DMS53 treated with DMSO at 0.1 percent for 48 hours (cell line): ENCODE results near the gene URB1.
"Not testable (repeated sequence)": the region's sequence is repeated elsewhere in the genome, so short reads cannot be mapped to it uniquely, and the experiment has no call there.

Experiments used
- DNase-seq: peaks from one replicate; lab custom pipeline; 2025; ENCODE audit not compliant: unreplicated experiment; lab: John Stamatoyannopoulos, UW

The URB1 gene

GRCh38 chr21:32392880-32393676 is at the start of gene URB1:
TSS of gene URB1 (minus strand) at chr21:32393012. CDS start at chr21:32392910, 102 bp downstream.
- DNase-seq: peak; percentile 66

DNA sequence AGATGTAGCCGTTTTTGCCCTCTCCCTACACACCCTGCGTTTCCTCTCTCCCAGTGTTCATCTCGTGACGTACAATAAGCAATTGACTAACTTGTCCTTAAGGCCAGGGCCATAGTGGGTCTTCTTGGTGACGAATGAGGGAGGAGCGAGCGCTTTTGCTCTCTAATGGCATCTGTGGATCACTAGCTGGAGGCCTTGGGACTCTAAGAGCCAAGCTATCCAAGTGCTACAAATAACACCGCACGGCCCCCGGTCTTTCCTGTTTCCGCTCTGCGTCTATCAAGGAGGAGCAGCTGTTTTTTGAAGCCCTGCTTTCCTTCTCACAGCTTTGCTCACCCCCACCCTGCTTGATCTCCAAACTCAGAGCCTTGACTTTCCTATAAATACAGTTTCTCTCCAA is 44.9 kb upstream of the URB1 start:
- DNase-seq: no peak

- DNase-seq: not testable (repeated sequence)
Observed at GRCh38 chr21:32432982-32433660, 40.3 kb upstream of the URB1 start.

DNA sequence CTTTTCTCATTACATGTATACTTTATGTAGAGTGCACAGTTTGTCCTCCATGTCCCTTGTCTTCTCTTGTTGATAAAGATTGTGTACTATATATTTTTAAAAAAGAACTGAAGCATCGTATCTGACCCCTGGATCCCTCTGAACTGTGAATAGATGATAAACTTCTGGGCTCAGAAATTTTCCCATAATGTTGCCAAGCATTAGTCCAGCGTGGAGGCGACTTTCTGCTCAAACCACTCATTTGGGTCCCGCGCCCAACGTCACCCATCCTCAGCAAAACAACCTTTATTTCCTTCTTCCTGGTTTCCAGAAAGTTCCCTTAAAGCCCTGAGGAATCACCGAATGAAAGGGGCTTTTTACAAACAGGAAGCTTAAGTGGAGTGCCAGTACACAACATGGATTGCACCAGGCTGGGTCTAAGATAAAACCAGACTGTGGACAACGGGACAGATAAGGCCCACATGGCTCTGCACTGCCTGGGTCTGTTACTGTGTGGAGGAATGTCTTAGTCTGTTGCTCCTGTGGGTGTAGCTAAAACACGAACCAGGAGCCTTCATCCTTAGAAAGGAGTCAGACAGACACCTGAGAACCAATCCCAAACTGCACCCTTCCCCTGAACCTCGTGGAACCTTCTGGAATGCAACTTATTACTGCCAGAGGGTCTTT is 35.3 kb upstream of the URB1 start:
- no peak for DNase-seq

GRCh38 chr21:32426592-32427051 is 33.8 kb upstream of the URB1 start:
- no peak for DNase-seq

GRCh38 chr21:32426066-32426465 is 33.3 kb upstream of the URB1 start:
- DNase-seq: no peak

GRCh38 chr21:32425628-32426027 is 32.8 kb upstream of the URB1 start:
- DNase-seq: no peak

- DNase-seq: no peak
Observed at GRCh38 chr21:32424674-32425073, 31.9 kb upstream of the URB1 start.

DNA sequence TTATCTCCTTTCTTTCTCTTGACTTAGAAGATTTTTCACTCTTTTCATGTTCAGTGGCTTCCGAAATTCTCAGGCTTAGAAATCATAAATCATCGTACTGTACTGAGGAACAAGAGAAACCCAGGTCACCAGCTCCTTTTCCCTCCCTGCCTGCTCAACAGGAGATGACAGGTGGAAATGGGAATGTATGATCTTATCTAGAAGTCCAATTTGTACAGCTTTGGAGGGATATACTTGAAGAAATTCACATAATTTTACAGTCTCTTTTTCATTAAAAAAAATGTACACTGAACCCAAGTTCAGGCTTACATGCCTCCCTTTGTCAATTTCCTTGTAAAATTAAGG is 31.4 kb upstream of the URB1 start:
- DNase-seq: no peak

DNA sequence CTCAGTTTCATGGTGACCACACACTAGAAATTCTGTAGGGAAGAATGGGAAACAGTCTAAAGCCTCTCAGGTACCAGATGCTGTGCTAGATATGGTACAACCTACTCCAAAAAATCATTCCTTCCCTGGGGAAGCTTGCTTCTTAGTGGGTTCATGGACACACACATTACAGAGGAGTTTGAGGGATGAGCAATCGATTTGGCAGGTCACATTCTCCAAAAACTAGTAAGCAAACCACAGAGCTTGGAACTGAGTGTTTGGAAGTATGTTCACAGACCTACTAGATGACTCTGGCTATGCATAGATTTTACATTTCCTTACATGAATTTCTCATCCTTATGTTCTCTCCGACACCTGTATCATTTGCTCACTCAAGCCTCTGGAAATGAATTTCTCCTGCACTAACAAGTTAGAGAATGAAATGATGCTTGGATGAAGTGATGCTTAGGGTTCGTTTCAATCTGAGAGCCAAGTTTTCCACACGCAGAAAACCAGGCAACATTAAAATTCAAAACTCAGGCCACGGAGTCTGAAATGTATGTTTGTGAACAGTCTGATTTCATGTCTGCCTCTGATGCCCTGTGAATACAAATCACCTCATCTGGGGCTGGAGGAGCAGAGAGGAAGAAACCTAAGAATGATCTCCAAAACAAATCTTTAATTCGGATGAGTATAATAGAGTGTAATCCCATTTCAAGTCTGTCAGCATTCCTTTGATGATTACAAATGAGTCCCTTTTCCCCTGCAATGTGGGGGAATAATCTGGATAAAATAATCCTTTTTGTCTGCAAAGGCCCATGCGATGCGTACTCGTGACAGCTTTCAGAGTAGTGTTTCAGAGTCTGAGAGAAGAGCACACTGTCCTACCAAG is 30.7 kb upstream of the URB1 start:
- DNase-seq: no peak

- DNase-seq: no peak
Observed at GRCh38 chr21:32422064-32422463, 29.3 kb upstream of the URB1 start.

- DNase-seq: no peak
Observed at GRCh38 chr21:32418146-32418545, 25.3 kb upstream of the URB1 start.

DNA sequence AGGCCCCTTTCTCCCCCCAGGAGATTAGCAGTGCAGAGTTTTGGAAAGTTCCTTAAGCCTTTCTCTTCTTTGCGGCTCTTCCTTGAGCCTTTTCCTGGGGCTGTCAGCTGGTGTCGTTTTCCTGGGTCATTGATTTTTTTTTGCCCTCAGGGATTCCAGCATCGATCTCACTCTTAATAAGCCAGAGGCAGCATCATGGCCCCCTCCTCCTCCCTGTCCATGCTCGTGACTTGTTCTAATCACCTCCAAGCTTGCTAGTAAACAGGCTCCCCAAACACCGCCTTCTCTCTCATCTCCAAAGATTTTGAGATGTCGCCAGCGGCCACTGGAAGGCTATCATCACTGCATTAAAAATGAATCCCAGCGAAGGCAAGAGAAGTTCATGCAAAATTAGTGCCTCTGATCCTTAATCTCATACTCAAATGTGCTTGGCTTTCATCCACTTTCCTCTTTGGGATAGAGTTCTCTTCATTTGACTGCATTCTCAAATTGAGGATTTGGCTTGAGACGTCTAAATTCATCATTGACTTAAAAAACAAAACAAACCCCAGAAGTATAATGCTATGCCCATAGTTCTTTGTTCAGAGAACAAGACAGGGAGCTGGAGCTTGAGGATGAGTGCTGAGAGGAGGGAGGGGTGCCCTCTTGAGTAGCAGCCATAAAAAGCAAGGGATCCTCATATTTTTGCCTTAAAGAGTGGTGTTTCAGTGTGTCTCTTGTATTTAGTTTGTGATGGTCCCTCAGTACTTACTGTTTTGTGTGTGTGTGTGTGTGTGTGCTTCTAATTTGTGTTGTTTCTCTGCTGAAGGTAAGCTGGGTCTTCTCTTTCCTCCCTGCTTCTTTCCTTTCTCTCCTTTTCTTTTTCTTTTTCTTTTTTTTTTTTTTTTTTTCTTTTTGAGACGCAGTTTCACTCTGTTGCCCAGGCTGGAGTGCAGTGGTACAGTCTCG is 22.9 kb upstream of the URB1 start:
- DNase-seq: no peak

GRCh38 chr21:32414579-32415358 is 22.0 kb upstream of the URB1 start:
- no peak for DNase-seq

DNA sequence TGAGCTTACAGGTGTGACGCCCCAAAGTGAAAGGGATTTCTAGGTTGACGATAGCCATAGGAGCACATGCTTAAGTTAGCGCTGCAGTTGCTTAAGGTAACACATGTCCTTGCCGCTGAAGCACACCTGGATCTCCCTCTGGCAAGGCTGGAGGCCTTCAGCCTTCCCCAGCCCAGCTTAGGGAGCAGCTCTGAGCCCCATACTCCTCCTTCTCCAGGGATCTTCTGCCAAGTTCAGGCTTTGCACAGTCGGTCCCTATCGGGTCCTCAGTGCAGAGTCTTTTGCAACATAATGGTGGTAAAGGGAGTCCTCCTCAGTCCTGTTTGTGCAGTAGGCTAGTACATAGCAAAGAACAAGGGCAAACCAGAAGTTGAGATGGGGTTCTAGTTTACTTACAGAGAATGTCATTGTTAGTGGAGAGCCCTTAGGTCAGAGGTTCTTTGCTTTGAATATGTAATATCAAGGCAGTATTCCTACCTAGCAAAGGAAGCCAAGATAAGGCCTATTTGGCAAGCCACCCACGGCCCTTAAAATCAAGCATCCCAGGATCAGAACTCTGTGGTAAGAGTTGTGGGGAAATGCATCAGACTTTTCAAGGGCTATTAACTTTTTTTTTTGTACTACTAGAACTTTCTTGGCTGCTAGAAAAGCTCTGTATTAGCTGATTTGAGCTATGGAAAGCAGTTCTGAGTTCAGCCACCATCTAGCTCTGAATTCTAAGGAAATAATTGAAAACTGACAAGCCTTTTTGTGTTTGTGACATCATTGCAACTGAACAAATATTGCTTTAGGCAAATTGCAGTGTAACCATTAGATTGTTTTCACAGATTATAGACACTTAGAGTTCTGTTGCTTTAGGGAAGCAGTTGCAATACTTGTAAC is 21.1 kb upstream of the URB1 start:
- DNase-seq: no peak

DNA sequence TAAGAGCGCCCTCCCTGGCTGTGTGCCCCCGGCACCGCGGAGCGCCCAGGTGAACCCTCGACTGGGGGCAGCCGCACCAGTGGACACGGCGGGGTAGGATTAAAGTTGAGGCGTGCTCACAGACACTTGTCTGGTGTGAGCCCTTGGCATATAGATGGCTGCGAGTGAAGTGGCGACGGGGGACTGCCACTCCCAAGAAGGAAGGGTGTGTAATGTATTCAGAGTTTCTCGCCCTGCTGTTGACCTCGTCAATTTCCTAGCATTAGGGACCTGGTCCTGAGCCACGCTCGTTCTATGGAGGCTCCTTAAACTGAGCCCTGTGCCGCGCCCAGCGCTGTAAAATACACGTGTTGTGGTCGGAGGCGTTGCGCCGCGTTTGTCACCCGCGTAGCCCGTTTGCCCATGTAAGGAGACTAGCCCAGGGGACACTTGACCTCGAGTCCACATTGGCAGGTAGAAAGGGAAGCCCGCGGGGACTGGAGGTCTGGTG is 20.2 kb upstream of the URB1 start:
- DNase-seq: peak; percentile 5

DNA sequence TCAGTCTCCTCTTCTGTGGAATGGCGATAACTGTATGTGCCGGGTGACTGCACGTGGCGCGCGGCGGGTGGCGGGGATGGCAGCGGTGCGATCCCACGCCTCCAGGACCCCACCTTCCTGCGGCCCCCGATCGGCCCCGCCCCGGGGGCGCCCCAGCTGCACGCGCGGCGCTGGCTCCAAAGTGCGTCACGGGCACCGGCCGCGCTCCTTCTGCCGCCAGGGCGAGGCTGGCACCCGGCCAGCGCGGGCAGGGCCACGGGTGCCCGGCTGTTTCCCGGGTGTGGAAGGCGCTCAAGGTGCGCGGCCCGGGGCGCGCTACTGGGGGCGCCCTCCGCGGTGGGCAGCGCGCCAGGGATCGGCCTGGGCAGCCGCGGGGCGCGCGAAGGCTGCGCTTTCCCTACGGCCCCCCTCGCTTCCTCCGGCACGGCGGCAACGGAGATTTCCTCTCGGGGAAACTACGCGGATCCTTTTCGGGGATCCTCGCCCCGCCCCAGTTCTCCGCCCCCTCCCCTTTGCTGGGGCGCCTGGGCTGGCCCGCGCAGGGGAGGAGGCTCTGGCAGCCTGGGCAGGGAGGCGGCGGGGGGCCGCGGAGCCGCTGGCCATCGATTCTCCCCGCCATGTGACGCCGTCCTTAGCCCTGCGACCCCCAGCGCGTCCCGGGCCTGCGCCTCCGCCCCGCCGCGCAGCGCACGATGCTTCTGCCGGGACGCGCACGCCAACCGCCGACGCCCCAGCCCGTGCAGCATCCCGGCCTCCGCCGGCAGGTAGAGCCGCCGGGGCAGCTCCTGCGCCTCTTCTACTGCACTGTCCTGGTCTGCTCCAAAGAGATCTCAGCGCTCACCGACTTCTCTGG is 19.6 kb upstream of the URB1 start, which contains the start of gene EVA1C:
Gene EVA1C, plus strand, starts transcription at position 545 of the 853 bp plus-strand sequence. Its CDS starts 148 bp downstream, at position 693.
- no peak for DNase-seq
